Osteoblast (primary cell): ENCODE data around the gene STT3B. TPM values are rescaled to one million over a fixed set of nuclear protein-coding genes. Genes with fewer than 3 reads are reported as not detected.

ENCODE experiments used
- DNase-seq: peaks from one replicate; pipeline ENCODE4 v3.0.0; 2011; ENCODE audit warnings: low spot score, mixed read lengths; ENCODE audit not compliant: insufficient read length; ENCODE audit errors: missing footprints
- H2AFZ ChIP-seq: 2 replicates; pipeline ENCODE4 v1.6.0; 2011; ENCODE audit warnings: mild to moderate bottlenecking, low read length
- H3K27ac ChIP-seq: 2 replicates; pipeline ENCODE4 v1.5.1; 2011; ENCODE audit warnings: mild to moderate bottlenecking, low read depth, low read length, moderate library complexity
- H3K27me3 ChIP-seq: 2 replicates; pipeline ENCODE4 v1.6.0; 2012; ENCODE audit warnings: mild to moderate bottlenecking, control low read depth, inconsistent platforms, low read length, moderate library complexity; ENCODE audit not compliant: insufficient read depth
- H3K36me3 ChIP-seq: 2 replicates; pipeline ENCODE4 v1.5.1; 2011; ENCODE audit warnings: mild to moderate bottlenecking, low read length, control low read depth, moderate library complexity; ENCODE audit not compliant: insufficient read depth
- H3K4me1 ChIP-seq: 2 replicates; pipeline ENCODE4 v1.5.1; 2011; ENCODE audit warnings: mild to moderate bottlenecking, low read length, control low read depth, moderate library complexity; ENCODE audit not compliant: insufficient read depth
- H3K4me2 ChIP-seq: 2 replicates; pipeline ENCODE4 v1.6.0; 2011; ENCODE audit warnings: mild to moderate bottlenecking, low read length; ENCODE audit not compliant: insufficient read depth
- H3K4me3 ChIP-seq: fragments of 200-600 bp; sonication (generic); 3 replicates; pipeline ENCODE4 v1.5.1; 2012; ENCODE audit warnings: mild to moderate bottlenecking, low read length, inconsistent platforms; ENCODE audit not compliant: insufficient read depth
- H3K79me2 ChIP-seq: 2 replicates; pipeline ENCODE4 v1.6.0; 2012; ENCODE audit warnings: mild to moderate bottlenecking, low read length, control low read depth, inconsistent platforms; ENCODE audit not compliant: insufficient read depth
- H3K9me3 ChIP-seq: 2 replicates; pipeline ENCODE4 v1.5.1; 2011; ENCODE audit warnings: low read depth, low read length, control low read depth
- H4K20me1 ChIP-seq: 2 replicates; pipeline ENCODE4 v1.6.0; 2012; ENCODE audit warnings: mild to moderate bottlenecking, low read length, control low read depth; ENCODE audit not compliant: insufficient read depth
- CTCF ChIP-seq: IDR thresholded peaks from 2 replicates; pipeline ENCODE4 v1.5.1; 2011; ENCODE audit warnings: mild to moderate bottlenecking, low read depth, low read length, moderate library complexity; ENCODE audit errors: extremely low read depth
- total RNA-seq: library from RNA; depleted of rRNA; stranded (reverse); fragments of >200 nt; gene quantifications from 2 replicates; pipeline ENCODE4 v1.2.3, GENCODE V29; 2012

Gene STT3B
- total RNA-seq, 1 donor: 216 TPM

- Histone ChIP-seq H3K4me2 (no peak overlapping the region), H3K4me3 (no peak overlapping the region), H3K36me3 (no peaks in the 10 kb centered on the region), H3K79me2 (no peaks in the 10 kb centered on the region), H3K9me3 (no peaks in the 10 kb centered on the region), H2AFZ (no peak overlapping the region), H4K20me1 (no peaks in the 10 kb centered on the region), H3K27ac (no peak overlapping the region), H3K4me1 (no peaks in the 10 kb centered on the region), H3K27me3 (peaks cover 10% of the 10 kb centered on the region)
- no peak for TF ChIP-seq CTCF
- DNase-seq: no peak
Measured at GRCh38 chr3:31516757-31517156, 16.0 kb upstream of the STT3B start.

- H4K20me1 ChIP-seq: no peaks in the 10 kb centered on the region
- H3K36me3 ChIP-seq: no peaks in the 10 kb centered on the region
- H3K79me2 ChIP-seq: no peaks in the 10 kb centered on the region
- no peaks in the 10 kb centered on the region for H3K4me1 ChIP-seq
- H3K27me3 ChIP-seq: peaks cover 5% of the 10 kb centered on the region
- no peak overlapping the region for H2AFZ ChIP-seq
- no peak for DNase-seq
- H3K27ac ChIP-seq: no peak overlapping the region
- H3K4me2 ChIP-seq: no peak overlapping the region
- H3K4me3 ChIP-seq: no peak overlapping the region
- no peak for TF ChIP-seq CTCF
- H3K9me3 ChIP-seq: no peaks in the 10 kb centered on the region
Measured at GRCh38 chr3:31521468-31521867, 11.3 kb upstream of the STT3B start.

GRCh38 chr3:31522152-31522551, 10.6 kb upstream of the STT3B start:
- Histone ChIP-seq H3K4me3 (no peak overlapping the region), H3K4me1 (no peaks in the 10 kb centered on the region), H3K9me3 (no peaks in the 10 kb centered on the region), H2AFZ (no peak overlapping the region), H3K27ac (no peak overlapping the region), H3K36me3 (no peaks in the 10 kb centered on the region), H3K27me3 (peaks cover 5% of the 10 kb centered on the region), H3K4me2 (no peak overlapping the region), H3K79me2 (no peaks in the 10 kb centered on the region), H4K20me1 (no peaks in the 10 kb centered on the region)
- DNase-seq: no peak
- TF ChIP-seq CTCF: no peak

- no peak overlapping the region for H3K27ac ChIP-seq
- no peaks in the 10 kb centered on the region for H3K36me3 ChIP-seq
- H2AFZ ChIP-seq: no peak overlapping the region
- no peak for DNase-seq
- no peaks in the 10 kb centered on the region for H3K9me3 ChIP-seq
- no peaks in the 10 kb centered on the region for H3K4me1 ChIP-seq
- peaks cover 13% of the 10 kb centered on the region for H3K27me3 ChIP-seq
- no peak for TF ChIP-seq CTCF
- H3K4me2 ChIP-seq: no peak overlapping the region
- no peak overlapping the region for H3K4me3 ChIP-seq
- H4K20me1 ChIP-seq: no peaks in the 10 kb centered on the region
- H3K79me2 ChIP-seq: no peaks in the 10 kb centered on the region
Measured at GRCh38 chr3:31523543-31523942, 9.2 kb upstream of the STT3B start.
